ENCODE data around the gene SERPINB2.

DNA sequence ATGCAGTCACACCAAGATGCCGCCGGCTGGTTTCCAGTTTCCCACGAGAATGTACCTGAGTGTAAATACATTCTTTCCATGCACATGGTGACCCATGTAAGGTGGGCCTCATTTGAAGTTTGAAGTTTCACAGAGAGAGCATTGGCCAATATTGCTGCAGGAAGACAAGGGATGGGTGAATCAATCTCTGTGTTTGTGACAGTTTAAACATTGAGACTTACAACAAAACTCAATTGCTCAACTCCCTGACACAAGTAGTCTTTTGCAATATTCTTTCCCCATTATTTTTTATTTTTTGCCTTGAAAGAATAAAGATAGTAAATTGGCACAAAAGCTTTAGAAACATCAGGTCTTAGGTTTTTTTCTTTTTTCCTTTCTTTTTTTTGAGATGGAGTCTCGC is 5.1 kb downstream of the SERPINB2 start:
- TF ChIP-seq, protein P1, sequence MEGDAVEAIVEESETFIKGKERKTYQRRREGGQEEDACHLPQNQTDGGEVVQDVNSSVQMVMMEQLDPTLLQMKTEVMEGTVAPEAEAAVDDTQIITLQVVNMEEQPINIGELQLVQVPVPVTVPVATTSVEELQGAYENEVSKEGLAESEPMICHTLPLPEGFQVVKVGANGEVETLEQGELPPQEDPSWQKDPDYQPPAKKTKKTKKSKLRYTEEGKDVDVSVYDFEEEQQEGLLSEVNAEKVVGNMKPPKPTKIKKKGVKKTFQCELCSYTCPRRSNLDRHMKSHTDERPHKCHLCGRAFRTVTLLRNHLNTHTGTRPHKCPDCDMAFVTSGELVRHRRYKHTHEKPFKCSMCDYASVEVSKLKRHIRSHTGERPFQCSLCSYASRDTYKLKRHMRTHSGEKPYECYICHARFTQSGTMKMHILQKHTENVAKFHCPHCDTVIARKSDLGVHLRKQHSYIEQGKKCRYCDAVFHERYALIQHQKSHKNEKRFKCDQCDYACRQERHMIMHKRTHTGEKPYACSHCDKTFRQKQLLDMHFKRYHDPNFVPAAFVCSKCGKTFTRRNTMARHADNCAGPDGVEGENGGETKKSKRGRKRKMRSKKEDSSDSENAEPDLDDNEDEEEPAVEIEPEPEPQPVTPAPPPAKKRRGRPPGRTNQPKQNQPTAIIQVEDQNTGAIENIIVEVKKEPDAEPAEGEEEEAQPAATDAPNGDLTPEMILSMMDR (IDR thresholded peaks at IDR 0.05), result no peak
- TF ChIP-seq EP300 (IDR thresholded peaks at IDR 0.05), result no peak
- no peak for TF ChIP-seq POLR2A (IDR thresholded peaks at IDR 0.05)
- no peak for TF ChIP-seq POLR2AphosphoS5 (IDR thresholded peaks at IDR 0.05)
